Measurements from ENCODE around the gene MSTO1. TPM values are rescaled to one million over a fixed set of nuclear protein-coding genes. Genes with fewer than 3 reads are reported as not detected.
"Not testable (repeated sequence)": the region's sequence is repeated elsewhere in the genome, so short reads cannot be mapped to it uniquely, and the experiment has no call there.

MSTO1 gene
- total RNA-seq, 6 donors from 2014 or later: 17.4 to 82.8 (median 27.2) TPM

DNA sequence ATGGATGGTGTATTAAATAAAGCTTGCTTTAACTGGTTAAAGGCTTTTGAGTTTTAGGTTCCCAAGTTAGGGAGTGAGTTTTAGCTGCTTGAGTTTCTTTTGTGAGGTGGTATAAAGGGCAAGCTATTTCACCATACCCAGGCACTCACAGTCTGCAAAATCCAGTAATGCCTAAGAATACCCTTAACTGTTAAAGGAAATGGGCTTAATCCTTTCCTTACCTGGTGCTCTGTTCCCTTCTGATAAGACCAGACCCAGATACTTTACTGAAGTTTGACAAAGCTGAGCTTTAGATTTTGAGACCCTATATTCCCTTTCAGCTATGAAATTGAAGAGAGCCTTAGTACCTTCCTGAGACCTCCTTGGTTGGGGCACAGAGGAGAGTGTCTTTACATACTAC lies 30.3 kb downstream of the MSTO1 start:
- Histone ChIP-seq H3K27ac (no peak overlapping the region), H3K4me3 (no peak overlapping the region), H3K9me3 (peaks cover 0 to 20% (median 8%) of the 10 kb centered on the region in 4 donors), H3K27me3 (no peaks in the 10 kb centered on the region), H3K36me3 (no peaks in the 10 kb centered on the region), H3K4me1 (peaks cover 0 to 12% (median 6%) of the 10 kb centered on the region in 4 donors)
- no peak for DNase-seq
- no peak for TF ChIP-seq POLR2AphosphoS5 (IDR thresholded peaks at IDR 0.05)
- TF ChIP-seq POLR2A (IDR thresholded peaks at IDR 0.05): no peak
- TF ChIP-seq CTCF (IDR thresholded peaks at IDR 0.05): no peak
- no peak for TF ChIP-seq EP300 (IDR thresholded peaks at IDR 0.05)
- ATAC-seq (ENCODE audit: low FRiP score in 2 of 2): no peak

DNA sequence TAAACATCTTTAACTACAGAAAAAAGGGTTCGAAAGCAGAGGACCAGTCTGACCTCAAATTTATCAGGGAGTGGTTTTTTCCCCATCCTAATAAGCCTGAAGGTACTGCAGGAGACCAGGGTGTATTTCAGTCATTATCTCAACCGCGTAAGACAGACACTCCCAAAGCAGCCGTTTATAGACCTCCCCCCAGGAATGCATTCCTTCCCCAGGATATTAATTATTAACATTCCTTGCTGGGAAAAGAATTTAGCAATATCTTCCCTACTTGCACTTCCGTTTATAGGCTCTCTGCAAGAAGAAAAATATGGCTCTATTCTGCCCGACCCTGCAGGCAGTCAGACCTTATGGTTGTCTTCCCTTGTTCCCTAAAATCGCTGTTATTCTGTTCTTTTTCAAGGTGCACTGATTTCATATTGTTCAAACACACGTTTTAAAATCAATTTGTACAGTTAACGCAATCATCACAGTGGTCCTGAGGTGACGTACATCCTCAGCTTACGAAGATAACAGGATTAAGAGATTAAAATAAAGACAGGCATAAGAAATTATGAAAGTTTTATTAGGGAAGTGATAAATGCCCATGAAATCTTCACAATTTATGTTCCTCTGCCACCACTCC lies 32.7 kb downstream of the MSTO1 start:
- H3K4me1 ChIP-seq; H3K27ac ChIP-seq; H3K27me3 ChIP-seq; ATAC-seq (ENCODE audit: low FRiP score in 2 of 2); H3K36me3 ChIP-seq; DNase-seq; H3K4me3 ChIP-seq: not testable (repeated sequence)
- H3K9me3 ChIP-seq: peaks cover 0 to 20% (median 8%) of the 10 kb centered on the region in 4 donors
- WGBS, 2 donors: 81 to 83% methylated on average over 11 of the region's 11 CpGs

- WGBS, 2 donors: 82 to 86% methylated on average over 3 of the region's 3 CpGs
- DNase-seq (no peak), ATAC-seq (ENCODE audit: low FRiP score in 2 of 2) (no peak)
- no peak overlapping the region for H3K4me3 ChIP-seq
- no peaks in the 10 kb centered on the region for H3K36me3 ChIP-seq
- peaks cover 0 to 20% (median 8%) of the 10 kb centered on the region in 4 donors for H3K9me3 ChIP-seq
- no peak overlapping the region for H3K27ac ChIP-seq
- no peaks in the 10 kb centered on the region for H3K27me3 ChIP-seq
- H3K4me1 ChIP-seq: peaks cover 0 to 11% (median 1%) of the 10 kb centered on the region in 4 donors
- no peak for TF ChIP-seq POLR2A (IDR thresholded peaks at IDR 0.05)
- no peak for TF ChIP-seq CTCF (IDR thresholded peaks at IDR 0.05)
Observed at GRCh38 chr1:155643230-155643629, 33.2 kb downstream of the MSTO1 start.

DNA sequence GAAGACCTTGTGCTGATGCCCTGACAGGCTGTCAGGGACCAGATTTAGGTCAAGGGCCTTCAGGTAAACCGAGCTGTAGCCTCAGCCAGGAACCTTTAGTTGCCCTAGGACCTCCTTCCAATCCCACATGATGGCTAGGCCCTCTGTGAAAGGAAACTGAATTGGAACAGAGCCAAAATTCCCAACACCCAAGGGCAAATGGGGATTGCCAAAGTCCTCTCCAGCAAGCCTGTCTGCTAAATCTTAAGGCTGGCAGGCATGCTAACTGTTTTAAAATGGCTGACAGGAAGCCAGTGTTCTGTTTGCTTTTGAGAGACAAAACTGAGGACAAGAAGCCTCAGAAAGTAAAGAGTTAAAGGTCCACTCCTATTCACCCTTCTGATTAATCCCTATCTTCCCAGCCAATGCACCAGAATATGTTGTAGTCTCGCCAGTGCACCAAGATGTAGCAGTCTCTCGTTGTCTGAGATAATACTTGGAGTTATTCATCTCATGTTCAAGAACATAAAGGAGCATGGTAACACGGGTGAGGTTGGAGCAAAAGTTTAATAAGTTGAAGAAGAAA lies 35.1 kb downstream of the MSTO1 start:
- Histone ChIP-seq H3K4me3 (no peak overlapping the region), H3K36me3 (no peaks in the 10 kb centered on the region), H3K9me3 (peaks cover 0 to 20% (median 8%) of the 10 kb centered on the region in 4 donors), H3K4me1 (peaks cover 4 to 19% (median 6%) of the 10 kb centered on the region in 4 donors), H3K27me3 (no peaks in the 10 kb centered on the region), H3K27ac (no peak overlapping the region)
- no peak for DNase-seq
- no peak for ATAC-seq (ENCODE audit: low FRiP score in 2 of 2)
- TF ChIP-seq POLR2AphosphoS5 (IDR thresholded peaks at IDR 0.05): no peak
- TF ChIP-seq EP300 (IDR thresholded peaks at IDR 0.05): no peak
- TF ChIP-seq CTCF (IDR thresholded peaks at IDR 0.05): no peak
- TF ChIP-seq POLR2A (IDR thresholded peaks at IDR 0.05): no peak
- WGBS, 2 donors: 67 to 77% methylated on average over 4 of the region's 4 CpGs

DNA sequence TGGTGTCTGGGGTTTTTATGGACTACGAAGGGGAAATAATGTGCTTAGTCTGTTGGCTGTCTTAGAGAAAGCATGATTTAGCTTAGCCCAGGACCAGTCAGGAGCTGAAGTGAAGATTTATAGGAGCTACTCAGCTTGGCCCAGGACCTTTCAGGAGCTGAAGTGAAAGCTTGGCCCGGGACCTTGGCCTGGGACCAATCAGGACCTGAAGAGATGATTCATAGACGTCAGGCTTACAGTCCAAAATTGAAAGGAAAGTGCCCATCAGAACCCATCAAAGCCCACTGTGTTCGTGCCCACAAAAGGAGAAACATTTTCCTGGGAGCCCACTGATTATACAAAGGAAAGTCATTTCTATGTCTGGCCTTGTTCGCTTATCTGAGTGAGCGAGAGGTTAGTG lies 35.6 kb downstream of the MSTO1 start:
- TF ChIP-seq POLR2A (IDR thresholded peaks at IDR 0.05): no peak
- TF ChIP-seq POLR2AphosphoS5 (IDR thresholded peaks at IDR 0.05): no peak
- TF ChIP-seq CTCF (IDR thresholded peaks at IDR 0.05): no peak
- TF ChIP-seq EP300 (IDR thresholded peaks at IDR 0.05): no peak
- Histone ChIP-seq H3K36me3 (no peaks in the 10 kb centered on the region), H3K4me1 (peaks cover 4 to 20% (median 8%) of the 10 kb centered on the region in 4 donors), H3K9me3 (peaks cover 0 to 20% (median 10%) of the 10 kb centered on the region in 4 donors), H3K4me3 (no peak overlapping the region), H3K27ac (no peak overlapping the region), H3K27me3 (no peaks in the 10 kb centered on the region)
- no peak for ATAC-seq (ENCODE audit: low FRiP score in 2 of 2)
- WGBS, 2 donors: 73 to 80% methylated on average over 6 of the region's 6 CpGs
- DNase-seq: no peak
